MM.1S (cell line): ENCODE measurements around the gene TTC1.

Experiments
- DNase-seq: peaks from one replicate; pipeline ENCODE4 v3.0.0-alpha.2; 2015
- H2AFZ ChIP-seq: fragments of 300-600 bp; sonication (generic); 2 replicates; pipeline ENCODE4 v1.6.0; 2016; ENCODE audit warnings: antibody characterized with exemption, low read length
- H3F3A ChIP-seq: fragments of 300-600 bp; sonication (generic); 2 replicates; pipeline ENCODE4 v1.6.1; 2016; ENCODE audit warnings: mild to moderate bottlenecking, antibody characterized with exemption, low read length, moderate library complexity, mixed read lengths; ENCODE audit not compliant: insufficient read depth
- H3K27ac ChIP-seq: fragments of 300-600 bp; sonication (generic); 2 replicates; pipeline ENCODE4 v1.5.1; 2016; ENCODE audit warnings: mild to moderate bottlenecking, low read length
- H3K27me3 ChIP-seq: fragments of 300-600 bp; sonication (generic); replicated peaks from 2 replicates; pipeline ENCODE4 v1.6.0; 2016; ENCODE audit warnings: low read length; ENCODE audit not compliant: insufficient read depth
- H3K36me3 ChIP-seq: fragments of 300-600 bp; sonication (generic); replicated peaks from 2 replicates; pipeline ENCODE4 v1.6.1; 2016; ENCODE audit warnings: mild to moderate bottlenecking, low read length, mixed read lengths; ENCODE audit not compliant: insufficient read depth
- H3K4me1 ChIP-seq: fragments of 300-600 bp; sonication (generic); 2 replicates; pipeline ENCODE4 v1.6.1; 2016; ENCODE audit warnings: low read length, mixed read lengths
- H3K4me2 ChIP-seq: fragments of 300-600 bp; sonication (generic); 2 replicates; pipeline ENCODE4 v1.6.0; 2016; ENCODE audit warnings: low read depth, low read length
- H3K4me3 ChIP-seq: fragments of 300-600 bp; sonication (generic); 2 replicates; pipeline ENCODE4 v1.5.1; 2016; ENCODE audit warnings: low read length, mixed read lengths
- H3K79me2 ChIP-seq: fragments of 300-600 bp; sonication (generic); 2 replicates; pipeline ENCODE4 v1.6.1; 2016; ENCODE audit warnings: mixed run types, low read length, mixed read lengths
- H3K9ac ChIP-seq: fragments of 300-600 bp; sonication (generic); 2 replicates; pipeline ENCODE4 v1.6.1; 2016; ENCODE audit warnings: low read length, mixed read lengths
- H3K9me2 ChIP-seq: fragments of 300-600 bp; sonication (generic); replicated peaks from 2 replicates; pipeline ENCODE4 v1.6.1; 2016; ENCODE audit warnings: mild to moderate bottlenecking, low read length, mixed read lengths; ENCODE audit not compliant: insufficient read depth
- H3K9me3 ChIP-seq: fragments of 300-600 bp; sonication (generic); replicated peaks from 2 replicates; pipeline ENCODE4 v1.6.1; 2016; ENCODE audit warnings: mild to moderate bottlenecking, low read length, mixed read lengths; ENCODE audit not compliant: insufficient read depth
- H4K20me1 ChIP-seq: fragments of 300-600 bp; sonication (generic); 2 replicates; pipeline ENCODE4 v1.6.1; 2016; ENCODE audit warnings: mild to moderate bottlenecking, low read length, moderate library complexity, mixed read lengths; ENCODE audit not compliant: insufficient read depth
- CTCF ChIP-seq: fragments of 300-600 bp; sonication (generic); IDR thresholded peaks from 2 replicates; pipeline ENCODE4 v1.5.1; 2016; ENCODE audit warnings: antibody characterized with exemption, low read length, mixed read lengths
- EZH2 ChIP-seq: fragments of 300-600 bp; sonication (generic); optimal IDR thresholded peaks from 2 replicates; pipeline ENCODE3; 2017; ENCODE audit warnings: low read depth, mild to moderate bottlenecking, antibody characterized with exemption, low read length, mixed read lengths
- EZH2phosphoT487 ChIP-seq: fragments of 300-600 bp; sonication (generic); IDR thresholded peaks from 2 replicates; pipeline ENCODE4 v1.6.1; 2018; ENCODE audit warnings: antibody characterized with exemption, low read length

The TTC1 gene

GRCh38 chr5:160033546-160034252 lies 24.8 kb downstream of the TTC1 start:
- Histone ChIP-seq H2AFZ (no peak overlapping the region), H3F3A (no peaks in the 10 kb centered on the region), H3K9ac (no peak overlapping the region), H3K79me2 (peaks cover 8% of the 10 kb centered on the region; the same call in 1 of the 2 replicates), H3K4me3 (no peak overlapping the region), H4K20me1 (no peaks in the 10 kb centered on the region), H3K4me2 (no peak overlapping the region), H3K27ac (no peak overlapping the region), H3K9me3 (no peaks in the 10 kb centered on the region), H3K27me3 (no peaks in the 10 kb centered on the region), H3K9me2 (no peaks in the 10 kb centered on the region), H3K4me1 (no peaks in the 10 kb centered on the region), H3K36me3 (peaks cover 2% of the 10 kb centered on the region; the same call in 1 of the 2 replicates)
- no peak for DNase-seq
- TF ChIP-seq EZH2phosphoT487 (no peak), CTCF (no peak), EZH2 (no peak)

GRCh38 chr5:160036243-160036642 lies 27.3 kb downstream of the TTC1 start:
- no peaks in the 10 kb centered on the region for H3K4me1 ChIP-seq
- no peak overlapping the region for H3K9ac ChIP-seq
- no peaks in the 10 kb centered on the region for H3K9me3 ChIP-seq
- no peaks in the 10 kb centered on the region for H3K9me2 ChIP-seq
- H3K36me3 ChIP-seq, result no peaks in the 10 kb centered on the region
- no peaks in the 10 kb centered on the region for H4K20me1 ChIP-seq
- no peaks in the 10 kb centered on the region for H3F3A ChIP-seq
- no peak overlapping the region for H3K4me2 ChIP-seq
- H2AFZ ChIP-seq, result no peak overlapping the region
- no peaks in the 10 kb centered on the region for H3K27me3 ChIP-seq
- no peaks in the 10 kb centered on the region for H3K79me2 ChIP-seq
- no peak for DNase-seq
- TF ChIP-seq EZH2phosphoT487 (no peak), CTCF (no peak), EZH2 (no peak)
- no peak overlapping the region for H3K4me3 ChIP-seq
- H3K27ac ChIP-seq, result no peak overlapping the region

- TF ChIP-seq EZH2phosphoT487 (no peak), EZH2 (no peak), CTCF (no peak)
- no peak overlapping the region for H3K4me3 ChIP-seq
- no peak for DNase-seq
Measured at GRCh38 chr5:160036884-160037283, 27.9 kb downstream of the TTC1 start.

More at GRCh38 chr5:160036884-160037283, 27.9 kb downstream of the TTC1 start:
- Histone ChIP-seq H3K9me2 (no peaks in the 10 kb centered on the region), H2AFZ (no peak overlapping the region), H3K27ac (no peak overlapping the region), H3K9ac (no peak overlapping the region), H4K20me1 (no peaks in the 10 kb centered on the region), H3K27me3 (no peaks in the 10 kb centered on the region), H3F3A (no peaks in the 10 kb centered on the region), H3K4me2 (no peak overlapping the region), H3K9me3 (no peaks in the 10 kb centered on the region), H3K36me3 (no peaks in the 10 kb centered on the region), H3K4me1 (no peaks in the 10 kb centered on the region), H3K79me2 (no peaks in the 10 kb centered on the region)
